NT2/D1 (cell line): ENCODE data around the gene RNGTT.

Experiments used
- SUZ12 ChIP-seq: IDR thresholded peaks from 2 replicates; pipeline ENCODE4 v1.6.1; 2011; ENCODE audit not compliant: insufficient read length, insufficient read depth; ENCODE audit errors: extremely low read depth
- YY1 ChIP-seq: IDR thresholded peaks from 2 replicates; pipeline ENCODE4 v1.6.1; 2011; ENCODE audit not compliant: insufficient read length, insufficient read depth
- ZNF274 ChIP-seq: IDR thresholded peaks from 2 replicates; pipeline ENCODE4 v1.6.1; 2011; ENCODE audit warnings: mild to moderate bottlenecking, low read depth, low read length

DNA sequence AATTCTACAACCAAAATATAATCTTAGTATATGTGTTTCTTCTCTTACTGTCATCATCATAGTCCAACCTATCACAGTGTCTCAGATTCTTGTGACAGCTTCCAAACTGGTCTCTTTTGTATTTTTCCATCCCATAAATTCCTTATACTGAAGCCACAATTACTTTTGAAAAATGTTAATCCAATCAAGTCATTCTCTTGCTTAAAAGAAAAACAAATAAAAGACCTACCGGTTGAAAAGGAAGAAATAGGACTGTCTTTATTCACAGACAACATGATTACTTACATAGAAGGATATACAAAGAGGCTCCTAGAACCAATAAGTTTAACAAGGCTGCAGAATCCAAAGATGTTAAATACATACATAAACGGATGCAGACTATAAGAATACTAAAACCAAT, 339.9 kb downstream of the RNGTT start:
- TF ChIP-seq YY1 (no peak), SUZ12 (no peak), ZNF274 (no peak)
